GM19035 (cell line): ENCODE data around the gene UHMK1.
"Not testable (repeated sequence)": the region's sequence is repeated elsewhere in the genome, so short reads cannot be mapped to it uniquely, and the experiment has no call there.

ENCODE experiments used
- ATAC-seq: cut with Tn5 transposase; IDR thresholded peaks from one replicate; pipeline ENCODE4 v1.9.1; 2021; ENCODE audit not compliant: unreplicated experiment

UHMK1 gene

GRCh38 chr1:162497723-162498495, at the start of gene UHMK1:
Gene UHMK1, plus strand, starts transcription at chr1:162497818. Its CDS starts 183 bp downstream, at chr1:162498001.
- peak; percentile 96 for ATAC-seq

GRCh38 chr1:162454361-162454760, 43.3 kb upstream of the UHMK1 start:
- ATAC-seq, result not testable (repeated sequence)

- no peak for ATAC-seq
Observed at GRCh38 chr1:162456323-162456722, 41.3 kb upstream of the UHMK1 start.

GRCh38 chr1:162458236-162458635, 39.4 kb upstream of the UHMK1 start:
- ATAC-seq, result no peak

- not testable (repeated sequence) for ATAC-seq
Observed at GRCh38 chr1:162462425-162462824, 35.2 kb upstream of the UHMK1 start.

- no peak for ATAC-seq
Observed at GRCh38 chr1:162463021-162463420, 34.6 kb upstream of the UHMK1 start.

GRCh38 chr1:162466797-162467196, 30.8 kb upstream of the UHMK1 start:
- no peak for ATAC-seq

GRCh38 chr1:162470216-162470615, 27.4 kb upstream of the UHMK1 start:
- no peak for ATAC-seq

- no peak for ATAC-seq
Observed at GRCh38 chr1:162471290-162471853, 26.2 kb upstream of the UHMK1 start.

GRCh38 chr1:162475089-162475488, 22.5 kb upstream of the UHMK1 start:
- ATAC-seq, result no peak

- ATAC-seq, result no peak
Observed at GRCh38 chr1:162475539-162476185, 22.0 kb upstream of the UHMK1 start.

- ATAC-seq, result no peak
Observed at GRCh38 chr1:162476620-162477019, 21.0 kb upstream of the UHMK1 start.

GRCh38 chr1:162485236-162485635, 12.4 kb upstream of the UHMK1 start:
- no peak for ATAC-seq

- ATAC-seq, result no peak
Observed at GRCh38 chr1:162487241-162487640, 10.4 kb upstream of the UHMK1 start.

- ATAC-seq, result no peak
Observed at GRCh38 chr1:162488219-162488618, 9.4 kb upstream of the UHMK1 start.

- not testable (repeated sequence) for ATAC-seq
Observed at GRCh38 chr1:162495531-162496233, 1.9 kb upstream of the UHMK1 start.

GRCh38 chr1:162497104-162497722, 405 bp upstream of the UHMK1 start:
- ATAC-seq, result no peak

GRCh38 chr1:162498496-162498810, 835 bp downstream of the UHMK1 start:
- peak; percentile 19 for ATAC-seq

- ATAC-seq, result no peak
Observed at GRCh38 chr1:162500805-162501204, 3.2 kb downstream of the UHMK1 start.

- no peak for ATAC-seq
Observed at GRCh38 chr1:162502077-162502476, 4.5 kb downstream of the UHMK1 start.

- ATAC-seq, result no peak
Observed at GRCh38 chr1:162502928-162503327, 5.3 kb downstream of the UHMK1 start.
